HEK293 (cell line): Measurements from ENCODE around the gene F2.

Source experiments
- HOXA7 ChIP-seq: sonication (generic); formaldehyde crosslinking; IDR thresholded peaks from 2 replicates; pipeline ENCODE4 v1.8.1; 2022; ENCODE audit warnings: missing genetic modification reagents, borderline replicate concordance
- KLF16 ChIP-seq: fragments of 450-650 bp; formaldehyde crosslinking; IDR thresholded peaks from 2 replicates; pipeline ENCODE4 v1.5.1; 2017; ENCODE audit warnings: missing biosample characterization, missing genetic modification characterization
- MYNN ChIP-seq: fragments of 450-650 bp; formaldehyde crosslinking; IDR thresholded peaks from 2 replicates; pipeline ENCODE4 v1.5.1; 2016; ENCODE audit warnings: missing biosample characterization, missing genetic modification characterization, borderline replicate concordance
- TCF7L2 ChIP-seq: IDR thresholded peaks from 2 replicates; pipeline ENCODE4 v1.6.1; 2011; ENCODE audit warnings: low read depth, mild to moderate bottlenecking, inconsistent platforms, low read length, moderate library complexity, borderline replicate concordance
- YY1 ChIP-seq: fragments of 450-650 bp; formaldehyde crosslinking; IDR thresholded peaks from 2 replicates; pipeline ENCODE4 v1.5.1; 2018; ENCODE audit warnings: missing biosample characterization, missing genetic modification characterization
- ZBTB21 ChIP-seq: fragments of 450-650 bp; formaldehyde crosslinking; IDR thresholded peaks from 2 replicates; pipeline ENCODE4 v1.5.1; 2017; ENCODE audit warnings: missing biosample characterization, missing genetic modification characterization
- ZNF114 ChIP-seq: fragments of 450-650 bp; formaldehyde crosslinking; IDR thresholded peaks from 2 replicates; pipeline ENCODE4 v1.5.0; 2017; ENCODE audit warnings: missing biosample characterization, missing genetic modification characterization
- ZNF501 ChIP-seq: fragments of 450-650 bp; formaldehyde crosslinking; IDR thresholded peaks from 2 replicates; pipeline ENCODE4 v1.5.1; 2016; ENCODE audit warnings: missing biosample characterization, missing genetic modification characterization
- ZNF548 ChIP-seq: fragments of 450-650 bp; formaldehyde crosslinking; IDR thresholded peaks from 2 replicates; pipeline ENCODE4 v1.5.1; 2016; ENCODE audit warnings: missing biosample characterization, missing genetic modification characterization
- ZNF654 ChIP-seq: fragments of 450-650 bp; formaldehyde crosslinking; IDR thresholded peaks from 2 replicates; pipeline ENCODE4 v1.5.1; 2016; ENCODE audit warnings: low read depth, missing biosample characterization, missing genetic modification characterization
- ZNF776 ChIP-seq: fragments of 450-650 bp; formaldehyde crosslinking; IDR thresholded peaks from 2 replicates; pipeline ENCODE4 v1.5.0; 2017; ENCODE audit warnings: missing biosample characterization, missing genetic modification characterization, borderline replicate concordance
- TF ChIP-seq, protein P1 (sequence below): fragments of 450-650 bp; formaldehyde crosslinking; IDR thresholded peaks from 2 replicates; pipeline ENCODE4 v1.5.1; 2016; ENCODE audit warnings: missing biosample characterization, missing genetic modification characterization
- TF ChIP-seq, protein P2 (sequence below): fragments of 450-650 bp; formaldehyde crosslinking; IDR thresholded peaks from 2 replicates; pipeline ENCODE4 v1.5.1; 2016; ENCODE audit warnings: missing biosample characterization, missing genetic modification characterization

DNA sequence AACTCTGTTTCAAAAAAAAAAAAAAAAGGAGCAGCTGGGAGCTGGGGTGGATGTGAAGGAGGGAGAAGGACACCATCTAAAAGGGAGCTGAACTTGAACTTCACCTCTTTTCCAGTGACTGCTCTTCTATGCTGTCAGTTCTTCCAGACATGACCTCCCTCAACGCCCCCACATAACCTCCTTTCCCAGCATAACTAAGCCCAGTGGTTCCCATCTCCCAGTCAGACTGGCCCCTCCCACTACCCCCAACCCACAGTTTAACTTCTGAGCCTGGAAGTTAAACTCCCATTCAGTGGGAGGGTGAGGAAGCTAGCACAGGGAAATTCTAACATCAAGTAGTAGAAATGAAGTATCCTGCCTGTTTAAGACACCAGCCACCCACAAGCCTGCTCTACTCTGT is 20.4 kb upstream of the F2 start:
- TF ChIP-seq ZNF548 (tag by site-specific recombination) (no peak), TCF7L2 (no peak), ZBTB21 (tag by site-specific recombination) (no peak), ZNF776 (tag by site-specific recombination) (no peak), MYNN (tag by site-specific recombination) (no peak), YY1 (tag by site-specific recombination) (no peak), ZNF654 (tag by site-specific recombination) (no peak), HOXA7 (CRISPR knock-in tag) (no peak), ZNF501 (tag by site-specific recombination) (no peak), ZNF114 (tag by site-specific recombination) (no peak), KLF16 (tag by site-specific recombination) (no peak)
- TF ChIP-seq, protein P1, sequence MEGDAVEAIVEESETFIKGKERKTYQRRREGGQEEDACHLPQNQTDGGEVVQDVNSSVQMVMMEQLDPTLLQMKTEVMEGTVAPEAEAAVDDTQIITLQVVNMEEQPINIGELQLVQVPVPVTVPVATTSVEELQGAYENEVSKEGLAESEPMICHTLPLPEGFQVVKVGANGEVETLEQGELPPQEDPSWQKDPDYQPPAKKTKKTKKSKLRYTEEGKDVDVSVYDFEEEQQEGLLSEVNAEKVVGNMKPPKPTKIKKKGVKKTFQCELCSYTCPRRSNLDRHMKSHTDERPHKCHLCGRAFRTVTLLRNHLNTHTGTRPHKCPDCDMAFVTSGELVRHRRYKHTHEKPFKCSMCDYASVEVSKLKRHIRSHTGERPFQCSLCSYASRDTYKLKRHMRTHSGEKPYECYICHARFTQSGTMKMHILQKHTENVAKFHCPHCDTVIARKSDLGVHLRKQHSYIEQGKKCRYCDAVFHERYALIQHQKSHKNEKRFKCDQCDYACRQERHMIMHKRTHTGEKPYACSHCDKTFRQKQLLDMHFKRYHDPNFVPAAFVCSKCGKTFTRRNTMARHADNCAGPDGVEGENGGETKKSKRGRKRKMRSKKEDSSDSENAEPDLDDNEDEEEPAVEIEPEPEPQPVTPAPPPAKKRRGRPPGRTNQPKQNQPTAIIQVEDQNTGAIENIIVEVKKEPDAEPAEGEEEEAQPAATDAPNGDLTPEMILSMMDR = no peak
- TF ChIP-seq, protein P2, sequence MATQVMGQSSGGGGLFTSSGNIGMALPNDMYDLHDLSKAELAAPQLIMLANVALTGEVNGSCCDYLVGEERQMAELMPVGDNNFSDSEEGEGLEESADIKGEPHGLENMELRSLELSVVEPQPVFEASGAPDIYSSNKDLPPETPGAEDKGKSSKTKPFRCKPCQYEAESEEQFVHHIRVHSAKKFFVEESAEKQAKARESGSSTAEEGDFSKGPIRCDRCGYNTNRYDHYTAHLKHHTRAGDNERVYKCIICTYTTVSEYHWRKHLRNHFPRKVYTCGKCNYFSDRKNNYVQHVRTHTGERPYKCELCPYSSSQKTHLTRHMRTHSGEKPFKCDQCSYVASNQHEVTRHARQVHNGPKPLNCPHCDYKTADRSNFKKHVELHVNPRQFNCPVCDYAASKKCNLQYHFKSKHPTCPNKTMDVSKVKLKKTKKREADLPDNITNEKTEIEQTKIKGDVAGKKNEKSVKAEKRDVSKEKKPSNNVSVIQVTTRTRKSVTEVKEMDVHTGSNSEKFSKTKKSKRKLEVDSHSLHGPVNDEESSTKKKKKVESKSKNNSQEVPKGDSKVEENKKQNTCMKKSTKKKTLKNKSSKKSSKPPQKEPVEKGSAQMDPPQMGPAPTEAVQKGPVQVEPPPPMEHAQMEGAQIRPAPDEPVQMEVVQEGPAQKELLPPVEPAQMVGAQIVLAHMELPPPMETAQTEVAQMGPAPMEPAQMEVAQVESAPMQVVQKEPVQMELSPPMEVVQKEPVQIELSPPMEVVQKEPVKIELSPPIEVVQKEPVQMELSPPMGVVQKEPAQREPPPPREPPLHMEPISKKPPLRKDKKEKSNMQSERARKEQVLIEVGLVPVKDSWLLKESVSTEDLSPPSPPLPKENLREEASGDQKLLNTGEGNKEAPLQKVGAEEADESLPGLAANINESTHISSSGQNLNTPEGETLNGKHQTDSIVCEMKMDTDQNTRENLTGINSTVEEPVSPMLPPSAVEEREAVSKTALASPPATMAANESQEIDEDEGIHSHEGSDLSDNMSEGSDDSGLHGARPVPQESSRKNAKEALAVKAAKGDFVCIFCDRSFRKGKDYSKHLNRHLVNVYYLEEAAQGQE = no peak
